HG03575 (cell line): ENCODE data around the gene PRPS2.

Experiments
- ATAC-seq: cut with Tn5 transposase; IDR thresholded peaks from one replicate; pipeline ENCODE4 v1.9.1; 2021; ENCODE audit not compliant: unreplicated experiment, insufficient number of reproducible peaks, low FRiP score; ENCODE audit errors: extremely low read depth

PRPS2 gene

DNA sequence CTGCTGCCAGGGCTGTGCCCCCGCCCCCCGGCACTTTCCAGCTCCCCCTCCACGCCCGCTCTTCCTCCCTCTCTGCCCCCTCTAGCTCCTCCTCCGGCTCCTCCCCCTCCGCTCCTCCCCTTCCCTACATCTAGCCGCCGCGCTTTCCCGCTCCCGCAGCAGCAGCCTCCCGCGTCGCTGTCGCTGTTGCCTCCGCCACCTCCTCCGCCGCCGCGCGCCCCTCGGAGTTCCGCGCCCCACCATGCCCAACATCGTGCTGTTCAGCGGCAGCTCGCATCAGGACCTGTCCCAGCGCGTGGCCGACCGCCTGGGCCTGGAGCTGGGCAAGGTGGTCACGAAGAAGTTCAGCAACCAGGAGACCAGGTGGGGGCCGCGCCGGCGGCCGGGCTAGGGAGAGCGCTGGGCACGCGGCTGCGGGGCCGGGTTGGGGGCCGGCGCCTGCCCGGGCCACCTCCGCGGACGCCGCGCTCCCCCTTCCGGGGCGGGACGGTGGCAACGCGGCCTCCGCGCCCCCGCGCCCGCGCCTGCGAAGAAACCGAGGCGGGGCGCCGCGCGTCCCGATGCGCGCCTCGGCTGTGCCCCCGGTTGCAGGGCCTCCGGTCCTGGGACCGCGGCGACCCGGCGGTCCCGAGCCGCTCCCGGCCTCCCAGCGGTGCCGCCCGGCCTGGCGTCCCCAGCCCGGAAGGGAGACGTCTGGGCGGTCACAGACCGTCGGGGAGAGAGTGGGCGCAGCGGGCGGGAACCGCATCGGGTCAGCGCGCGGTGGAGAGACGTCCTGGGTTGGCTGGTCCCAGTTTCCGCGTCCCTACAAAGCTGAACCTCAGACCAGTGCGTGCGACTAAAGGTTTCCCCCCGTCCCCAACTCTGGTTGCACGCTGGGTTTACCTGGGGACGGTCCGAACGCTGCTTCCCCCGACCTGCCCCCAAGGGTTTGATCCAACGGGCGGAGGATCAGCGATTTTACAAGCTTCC lies at the start of gene PRPS2:
Gene PRPS2, plus strand, starts transcription at position 156 of the 972 bp plus-strand sequence. Its CDS starts 86 bp downstream, at position 242.
- no peak for ATAC-seq

DNA sequence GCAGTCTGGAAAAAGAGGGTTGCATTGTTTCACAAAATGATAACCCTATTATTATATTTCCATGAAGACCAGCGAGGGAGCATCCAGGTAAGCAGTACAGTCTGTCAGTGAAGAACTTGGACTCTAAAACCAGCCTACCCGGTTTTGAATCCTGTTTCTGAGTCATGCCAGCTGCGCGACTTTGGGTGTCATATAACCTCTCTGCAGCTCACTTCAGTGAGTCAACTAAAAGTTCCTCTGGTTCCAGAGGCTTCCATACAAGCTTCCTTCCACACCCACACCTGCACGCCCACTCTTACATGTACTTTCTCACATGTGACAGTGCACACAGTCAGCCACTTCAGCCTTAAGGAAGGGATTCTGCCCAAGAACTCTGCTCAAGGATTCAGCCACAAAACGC lies 49.8 kb upstream of the PRPS2 start:
- no peak for ATAC-seq

DNA sequence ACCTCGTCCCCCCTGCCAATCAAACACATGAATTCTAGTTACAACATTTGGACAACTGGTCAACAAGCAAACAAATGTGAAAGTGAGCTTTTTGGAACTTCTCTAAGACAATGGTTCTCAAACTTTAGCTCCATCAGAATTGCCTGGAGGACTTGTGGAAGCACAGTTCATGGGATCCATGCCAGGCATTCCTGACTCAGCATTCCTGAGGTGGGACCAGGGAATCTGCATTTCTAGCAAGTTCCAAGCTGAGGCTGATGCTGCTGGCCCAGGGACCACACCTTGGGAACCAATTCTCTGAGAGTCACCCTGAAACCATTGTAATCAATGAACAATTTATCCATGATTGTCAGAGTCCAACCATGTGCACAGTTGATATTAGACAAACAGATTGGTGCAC lies 43.8 kb upstream of the PRPS2 start:
- no peak for ATAC-seq

DNA sequence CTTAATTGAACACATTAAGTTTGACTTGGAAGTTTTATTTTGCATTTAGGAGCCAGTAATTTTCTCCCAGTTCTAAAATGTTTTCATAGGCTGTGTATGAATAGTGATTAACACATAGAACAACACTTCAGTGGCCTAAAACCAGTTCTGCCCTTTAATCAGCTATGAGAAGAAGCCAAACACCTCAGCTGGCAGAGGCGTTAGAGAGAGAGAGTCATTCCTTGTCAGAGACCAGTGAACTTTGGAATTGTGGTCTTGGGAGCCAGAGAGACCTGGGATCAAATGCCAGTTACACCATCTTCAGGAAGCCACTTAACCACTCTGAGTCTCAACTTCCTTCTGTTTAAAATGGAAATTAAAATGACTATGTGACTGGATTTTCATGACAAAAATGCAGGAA lies 39.3 kb upstream of the PRPS2 start:
- no peak for ATAC-seq

DNA sequence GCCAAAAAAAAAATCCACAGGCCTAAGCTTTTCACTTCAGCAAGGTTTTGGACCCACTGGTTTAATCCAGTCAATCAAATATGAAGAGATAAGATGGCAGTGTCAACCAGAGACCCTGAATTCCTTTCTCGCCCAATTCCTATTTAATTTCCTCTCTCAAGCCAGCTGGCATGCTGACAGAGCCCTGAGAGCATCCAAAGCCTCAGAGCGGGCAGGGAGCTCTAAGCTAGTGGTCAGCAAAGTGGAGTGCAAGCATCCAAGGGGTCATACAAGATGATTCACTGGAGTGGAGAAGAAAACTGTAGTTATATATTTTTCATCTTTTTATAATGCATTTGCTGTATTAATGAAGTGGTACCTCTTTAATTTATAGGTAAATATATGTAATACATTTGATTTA lies 37.8 kb upstream of the PRPS2 start:
- ATAC-seq = no peak

DNA sequence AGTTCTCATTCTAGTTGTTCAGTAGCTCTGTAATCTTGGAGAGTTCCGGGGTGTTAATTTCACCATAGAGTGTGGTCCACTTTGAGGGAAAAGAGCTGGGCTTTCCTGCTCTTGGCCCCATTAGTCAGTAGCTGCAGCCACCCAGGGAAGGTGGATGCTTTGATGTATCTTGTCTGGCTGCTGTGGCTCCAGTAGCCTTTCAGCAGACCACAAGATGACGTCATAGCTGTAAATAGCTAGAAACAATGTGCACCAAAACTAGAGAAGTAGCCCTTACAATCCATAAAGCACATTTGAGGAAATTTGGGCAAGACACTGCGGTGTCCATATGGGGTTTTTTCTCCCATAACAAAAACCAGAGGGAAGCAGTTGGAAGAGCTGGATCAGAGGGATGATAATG lies 32.9 kb upstream of the PRPS2 start:
- ATAC-seq = no peak

DNA sequence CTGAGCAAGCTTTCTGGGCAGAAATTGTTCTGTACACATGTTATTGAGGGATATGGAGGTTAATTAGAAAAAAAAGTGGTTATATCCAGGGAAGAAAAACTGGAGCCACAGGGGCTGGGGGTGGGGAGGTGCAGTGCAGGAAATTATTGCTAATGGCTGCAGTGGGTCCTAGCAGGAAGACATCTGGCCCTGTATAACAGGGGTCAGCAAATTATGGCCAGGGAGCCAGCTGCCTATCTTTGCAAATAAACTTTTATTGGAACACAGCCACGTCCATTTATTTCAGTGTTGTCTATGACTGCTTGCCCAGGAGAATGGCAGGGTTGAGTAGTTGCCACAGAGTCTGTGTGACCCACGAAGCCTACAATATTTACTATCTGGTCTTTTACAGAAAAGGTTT lies 23.4 kb upstream of the PRPS2 start:
- ATAC-seq = no peak

DNA sequence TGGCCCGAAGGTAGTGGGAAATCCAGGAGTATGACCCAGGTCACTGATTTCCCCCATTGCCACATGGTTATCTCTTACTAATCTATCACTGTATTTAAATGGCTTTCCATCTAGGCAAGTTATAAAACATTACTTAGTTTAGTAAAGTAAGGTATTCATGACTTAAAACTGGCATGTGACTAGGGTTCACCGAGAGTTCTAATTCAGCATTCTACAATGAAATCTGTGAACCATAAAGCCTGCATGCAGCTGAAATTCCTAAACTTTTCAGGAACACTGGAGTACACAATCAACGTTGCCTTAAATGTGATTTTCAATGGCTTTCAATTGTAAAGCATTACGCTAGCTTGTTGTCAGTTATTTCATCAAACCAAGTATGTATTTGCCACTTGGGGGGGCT lies 22.7 kb upstream of the PRPS2 start:
- ATAC-seq = no peak

DNA sequence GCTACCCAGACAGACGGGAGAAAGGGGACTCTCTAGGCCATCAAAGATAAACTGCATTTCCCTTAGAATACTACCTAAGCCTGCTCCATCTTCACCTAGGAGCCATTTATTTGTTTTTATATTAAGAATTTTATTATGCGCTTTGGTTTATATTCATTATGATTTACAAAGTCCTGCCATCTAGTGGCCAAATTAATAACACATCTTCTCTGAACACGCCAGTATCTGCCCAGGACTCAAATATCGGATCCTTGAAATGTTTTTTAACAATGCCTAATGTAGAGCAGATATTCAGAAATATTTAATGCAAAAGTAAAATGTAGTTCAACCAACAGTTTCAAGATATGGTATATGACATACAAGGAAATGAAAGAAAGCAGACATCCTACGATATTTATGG lies 20.8 kb upstream of the PRPS2 start:
- no peak for ATAC-seq

DNA sequence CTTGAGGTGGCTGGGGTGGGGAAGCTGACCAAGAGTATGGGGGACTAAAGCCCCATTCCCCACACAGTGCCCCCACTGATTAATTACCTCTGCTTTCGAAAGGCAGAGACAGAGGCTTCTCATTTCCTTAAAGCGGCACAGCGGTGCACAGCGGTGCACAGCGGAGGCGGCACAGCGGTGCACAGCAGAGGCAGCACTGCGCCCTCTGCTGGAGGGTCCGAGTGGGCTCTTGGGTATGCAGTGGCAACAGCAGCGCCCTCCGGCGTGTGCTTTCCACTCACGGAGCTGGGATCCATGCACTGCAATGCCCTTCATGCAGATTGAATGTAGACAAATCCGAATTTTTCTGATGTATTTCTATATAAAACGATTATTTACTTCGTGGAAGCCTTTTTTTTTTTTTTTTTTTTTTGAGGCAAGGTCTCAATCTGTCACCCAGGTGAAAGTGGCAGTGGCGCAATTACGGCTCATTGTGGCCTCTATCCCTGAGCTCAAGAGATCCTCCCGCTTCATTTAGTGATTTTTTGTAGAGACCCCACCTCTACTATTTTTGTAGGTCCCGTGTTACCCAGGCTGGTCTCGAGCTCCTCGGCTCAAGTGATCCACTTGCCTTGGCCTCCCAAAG lies 19.7 kb upstream of the PRPS2 start:
- peak; percentile 71 for ATAC-seq

DNA sequence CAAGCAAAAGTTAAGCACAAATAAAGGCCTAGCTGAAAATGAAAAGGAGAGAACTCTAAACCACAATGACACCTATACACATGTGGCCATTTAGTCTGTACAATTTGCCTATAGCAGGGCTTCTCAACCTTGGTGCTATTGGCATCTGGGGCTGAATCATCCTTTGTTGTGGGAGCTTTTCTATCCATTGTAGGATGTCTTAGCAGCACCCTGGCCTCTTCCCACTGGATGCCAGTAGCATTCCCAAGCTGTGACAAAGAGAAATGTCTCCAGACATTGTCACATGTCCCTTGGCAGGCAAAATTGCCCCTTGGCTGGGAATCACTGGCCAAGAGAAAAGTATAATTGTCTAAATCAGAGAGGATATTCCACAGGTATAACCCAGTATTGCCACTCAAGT lies 13.5 kb upstream of the PRPS2 start:
- no peak for ATAC-seq

DNA sequence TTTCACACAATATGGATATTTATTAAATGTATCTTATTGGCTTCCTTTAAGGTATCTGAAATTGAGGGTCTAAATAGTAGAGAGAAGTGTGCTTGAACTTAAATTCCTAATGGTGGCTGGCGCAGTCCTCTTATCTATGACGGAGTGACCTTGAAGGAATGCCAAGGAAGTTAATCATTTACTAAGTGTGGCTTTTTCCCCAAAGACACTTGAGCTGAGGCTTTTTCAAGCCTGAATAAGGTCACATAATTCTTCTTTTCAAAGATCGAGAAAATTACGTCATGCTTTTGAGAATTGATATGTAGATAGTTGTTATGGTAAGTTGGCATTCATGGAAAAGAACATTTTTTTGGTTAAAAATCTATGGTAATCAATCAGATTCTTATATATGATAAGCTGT lies 11.7 kb upstream of the PRPS2 start:
- no peak for ATAC-seq

DNA sequence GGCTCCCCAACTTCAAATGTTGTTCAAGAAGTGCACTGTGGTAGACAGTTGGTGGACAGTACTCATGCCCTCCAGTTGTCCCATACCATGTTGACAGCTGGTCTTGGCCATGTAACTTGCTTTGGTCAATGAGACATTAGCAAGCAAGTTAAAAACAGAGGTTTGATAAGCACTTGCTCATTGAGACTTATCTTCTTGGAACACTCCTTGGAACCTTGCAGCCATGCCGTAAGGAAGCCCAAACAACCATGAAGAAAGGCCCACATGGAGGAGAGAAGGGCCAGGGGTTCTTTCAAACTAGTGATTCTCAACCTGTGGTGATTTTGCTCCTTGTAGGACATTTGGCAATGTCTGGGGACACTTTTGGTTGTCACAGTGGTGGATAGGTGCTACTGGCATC lies 2.6 kb upstream of the PRPS2 start:
- no peak for ATAC-seq

DNA sequence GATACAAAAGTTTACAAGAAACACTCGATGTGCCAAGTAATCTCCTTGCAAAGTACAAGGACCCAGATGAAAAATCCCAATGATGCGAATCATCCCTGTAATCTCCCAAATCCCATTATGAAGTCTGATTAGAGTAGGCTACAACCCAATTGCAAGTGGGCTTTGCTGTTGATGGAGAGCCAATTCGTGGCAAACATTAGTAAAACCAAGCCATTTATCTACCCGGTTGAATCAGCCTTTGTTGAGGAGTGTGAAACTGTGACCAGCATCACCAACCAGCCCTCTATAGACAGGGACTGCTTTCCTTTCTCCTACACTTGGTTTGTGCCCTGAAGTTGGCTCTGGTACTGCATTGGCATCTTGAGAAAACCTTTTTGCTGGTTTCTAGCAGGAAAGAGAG lies 1.2 kb upstream of the PRPS2 start:
- no peak for ATAC-seq

DNA sequence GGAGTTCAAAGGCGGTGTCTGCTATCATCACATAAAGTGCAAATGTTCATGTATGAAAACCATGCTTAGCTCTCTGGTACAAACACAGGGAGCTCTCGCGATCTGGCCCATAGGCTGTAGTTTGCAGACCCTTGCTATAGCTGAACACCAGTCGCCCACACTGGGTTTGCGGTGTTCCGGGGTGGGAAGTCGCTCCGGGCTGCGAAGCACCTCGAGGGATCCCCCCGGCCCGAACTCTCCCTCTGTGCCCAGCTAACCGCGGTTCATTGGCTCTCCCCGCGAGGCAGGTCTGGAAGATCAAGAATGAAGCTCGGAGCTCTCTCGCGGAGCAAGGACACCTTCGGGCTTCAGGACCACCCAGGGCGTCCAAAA lies 341 bp upstream of the PRPS2 start:
- no peak for ATAC-seq

DNA sequence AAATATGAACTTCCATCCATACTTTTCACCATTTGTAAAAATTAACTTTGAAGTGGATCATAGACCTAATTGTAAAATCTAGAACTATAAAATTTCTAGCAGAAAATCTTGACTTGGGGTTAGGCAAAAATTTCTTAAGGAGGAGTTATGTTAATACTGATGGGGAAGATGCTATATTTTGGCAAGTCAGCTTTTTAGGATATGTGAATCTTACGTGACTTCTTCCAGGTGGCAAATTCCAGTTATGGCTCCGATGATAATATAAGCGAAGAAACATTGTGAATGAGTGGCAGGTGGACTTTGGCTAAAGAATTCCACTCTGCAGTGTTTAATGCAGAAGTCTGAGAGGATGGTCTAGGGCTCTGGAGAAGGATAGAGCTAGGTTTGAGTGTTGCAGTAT lies 1.5 kb downstream of the PRPS2 start:
- ATAC-seq = no peak

DNA sequence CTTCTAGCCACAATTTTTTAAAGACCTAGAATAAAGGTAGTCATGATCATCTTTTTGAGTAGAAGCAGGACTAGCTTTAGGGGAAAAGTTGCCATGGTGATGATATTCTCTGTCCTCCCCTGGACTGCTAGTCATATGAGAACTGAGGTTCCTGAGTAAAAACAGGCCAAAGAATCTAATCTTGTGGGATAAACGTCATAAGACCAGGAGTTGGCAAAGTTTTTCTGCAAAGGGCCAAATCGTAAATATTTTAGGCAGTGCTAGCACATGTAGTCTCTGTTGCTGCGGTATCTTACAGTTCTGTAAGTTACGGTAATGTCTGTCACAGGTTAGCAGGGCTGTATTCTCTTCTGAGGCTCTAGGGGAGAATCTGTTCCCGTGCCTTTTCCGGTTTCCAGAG lies 3.4 kb downstream of the PRPS2 start:
- ATAC-seq = no peak

DNA sequence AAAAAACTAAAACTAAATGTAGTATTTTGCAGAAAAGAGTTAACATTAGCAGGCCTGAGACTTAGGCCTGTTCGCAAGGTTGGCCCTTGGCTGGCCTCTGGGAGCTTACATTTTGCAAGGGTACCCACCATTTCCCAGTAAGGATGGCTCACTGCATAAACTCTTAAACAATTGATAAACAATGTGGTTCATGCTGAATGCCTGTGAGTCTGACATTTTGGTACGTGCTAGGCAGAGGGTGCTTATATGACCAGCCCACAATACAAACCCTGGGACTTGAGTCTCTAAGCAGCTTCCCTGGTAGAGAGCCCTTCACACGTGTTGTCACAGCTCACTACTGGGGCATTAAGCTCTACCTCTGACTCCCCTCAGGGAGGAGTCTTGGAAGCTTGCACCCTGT lies 7.4 kb downstream of the PRPS2 start:
- no peak for ATAC-seq

DNA sequence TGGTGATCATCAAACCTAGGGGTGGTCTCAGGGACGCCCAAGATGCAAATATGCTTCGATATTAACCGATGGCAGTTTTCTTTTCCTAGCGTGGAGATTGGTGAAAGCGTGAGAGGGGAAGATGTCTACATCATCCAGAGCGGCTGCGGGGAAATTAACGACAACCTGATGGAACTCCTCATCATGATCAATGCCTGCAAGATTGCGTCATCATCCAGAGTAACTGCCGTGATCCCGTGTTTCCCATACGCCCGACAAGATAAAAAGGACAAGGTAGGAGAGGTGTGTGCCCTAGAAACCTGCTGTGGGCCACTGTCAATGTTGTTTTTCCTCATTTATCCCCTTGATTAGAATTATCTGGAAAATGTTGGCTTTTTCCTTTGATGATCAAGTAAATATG lies 7.9 kb downstream of the PRPS2 start:
- no peak for ATAC-seq

DNA sequence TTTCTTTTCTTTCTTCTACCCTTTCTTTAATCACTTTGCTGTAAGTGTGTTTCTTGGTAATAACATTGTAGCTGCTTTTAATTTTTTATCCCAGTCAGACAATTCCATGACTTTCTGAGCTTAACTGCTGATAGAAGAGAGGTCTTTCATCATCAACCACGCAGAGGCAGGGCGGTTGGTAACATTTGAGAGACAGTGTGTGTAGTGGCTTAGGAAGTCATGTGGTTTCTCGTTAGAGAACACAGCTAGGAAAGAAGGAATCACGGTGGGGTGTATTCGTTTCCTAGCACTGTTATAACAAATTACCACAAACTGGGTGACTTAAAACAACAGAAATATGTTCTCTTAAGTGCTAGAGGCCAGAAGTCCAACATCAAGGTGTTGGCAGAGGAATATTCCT lies 11.5 kb downstream of the PRPS2 start:
- no peak for ATAC-seq

DNA sequence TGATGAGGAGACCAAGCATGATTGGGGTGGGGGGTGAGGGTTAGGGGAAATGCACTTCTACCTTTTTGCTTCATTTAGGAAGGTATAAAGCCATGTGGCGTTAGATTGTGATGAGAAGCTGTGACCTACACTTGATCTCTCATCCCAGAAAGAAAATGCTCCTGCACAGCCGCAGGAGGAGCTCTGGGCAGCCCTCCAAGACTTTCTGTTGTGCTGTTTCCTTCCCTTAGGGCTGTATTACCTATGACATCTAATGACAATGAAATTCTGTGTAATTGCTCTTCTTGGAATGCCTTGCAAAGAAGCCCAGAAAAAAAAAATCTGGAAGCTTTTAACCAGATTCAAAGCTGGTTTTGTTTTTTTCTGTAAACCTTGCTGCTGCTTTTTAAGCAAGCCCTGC lies 13.4 kb downstream of the PRPS2 start:
- no peak for ATAC-seq
